ENCODE results near the gene OXCT1.

GRCh38 chr5:41885286-41885685 is 15.1 kb upstream of the OXCT1 start:
- TF ChIP-seq CTCF (conservative IDR thresholded peaks at IDR 0.05) (no peak), ZFX (IDR thresholded peaks at IDR 0.05) (no peak)
